ENCODE measurements around the gene ACER3. TPM values are rescaled to one million over a fixed set of nuclear protein-coding genes. Genes with fewer than 3 reads are reported as not detected.
"Not testable (repeated sequence)": the region's sequence is repeated elsewhere in the genome, so short reads cannot be mapped to it uniquely, and the experiment has no call there.

Gene ACER3
- polyA plus RNA-seq, 4 donors: 13.4 to 18.0 (median 17.3) TPM

DNA sequence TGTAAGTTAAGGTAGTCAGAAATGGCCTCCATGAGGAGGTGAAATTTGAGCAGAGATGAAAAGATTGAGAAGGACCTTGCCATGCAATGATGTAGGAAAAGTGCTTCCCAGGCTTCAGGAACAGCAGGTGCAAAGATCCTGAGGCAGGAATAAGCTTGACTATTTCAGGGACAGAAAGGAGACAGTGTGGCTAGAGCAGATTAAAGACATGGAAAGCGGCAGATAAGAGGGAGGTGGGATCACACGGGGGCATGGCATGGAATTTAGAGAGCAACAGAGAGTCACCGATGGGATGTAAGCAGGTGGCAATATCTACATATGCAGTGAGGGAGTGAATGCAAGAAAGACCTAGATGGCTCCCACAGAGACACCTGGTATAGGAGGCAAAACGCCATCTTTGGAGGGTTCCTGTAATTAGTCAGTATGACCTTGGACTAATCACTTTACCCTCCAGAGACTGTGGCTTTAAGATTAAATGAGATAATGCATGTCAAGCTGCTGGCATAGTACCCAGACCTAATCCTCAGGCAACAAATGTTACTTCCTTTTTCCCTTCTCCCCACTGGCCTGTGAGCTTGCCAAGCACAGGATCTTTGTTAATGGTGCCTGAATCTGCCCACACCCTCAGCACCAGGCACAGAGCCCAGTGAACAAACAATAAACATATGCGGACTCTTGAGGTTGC is 24.6 kb upstream of the ACER3 start:
- DNase-seq (ENCODE audit: low read depth in 4 of 4, low spot score in 3 of 4): no peak

DNA sequence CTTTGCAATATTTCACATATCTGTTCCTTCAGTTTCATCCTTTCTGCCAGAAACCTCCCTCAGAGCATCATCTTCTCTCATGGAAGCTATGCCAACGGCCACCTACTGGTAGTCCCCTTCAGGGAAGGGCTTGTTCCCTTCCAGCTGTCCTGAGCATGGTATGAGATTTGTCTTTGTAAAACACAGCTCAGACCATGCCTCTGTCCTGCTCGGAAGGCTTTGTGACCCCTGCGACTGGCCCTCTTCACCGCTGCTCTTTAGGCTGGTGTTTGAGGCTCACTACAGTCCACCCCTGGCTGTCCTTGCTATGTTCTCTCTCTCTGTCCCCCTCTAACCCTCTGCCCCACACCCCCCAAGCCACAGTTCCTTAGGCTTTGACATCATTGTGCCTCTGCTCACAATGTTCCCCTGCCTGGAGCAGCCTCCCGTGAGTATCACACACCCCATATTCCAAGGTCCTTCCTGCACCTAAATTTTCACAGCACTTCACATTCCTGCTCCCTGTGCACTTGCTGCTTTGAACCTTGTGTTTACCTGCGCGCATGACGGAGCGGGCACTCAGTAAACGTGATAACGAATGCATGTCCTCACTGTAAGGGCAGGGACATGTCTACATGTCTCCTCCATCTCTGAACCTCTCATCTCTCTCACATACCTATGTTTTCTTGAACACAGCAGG is 24.0 kb upstream of the ACER3 start:
- DNase-seq (ENCODE audit: low read depth in 4 of 4, low spot score in 3 of 4): no peak

DNA sequence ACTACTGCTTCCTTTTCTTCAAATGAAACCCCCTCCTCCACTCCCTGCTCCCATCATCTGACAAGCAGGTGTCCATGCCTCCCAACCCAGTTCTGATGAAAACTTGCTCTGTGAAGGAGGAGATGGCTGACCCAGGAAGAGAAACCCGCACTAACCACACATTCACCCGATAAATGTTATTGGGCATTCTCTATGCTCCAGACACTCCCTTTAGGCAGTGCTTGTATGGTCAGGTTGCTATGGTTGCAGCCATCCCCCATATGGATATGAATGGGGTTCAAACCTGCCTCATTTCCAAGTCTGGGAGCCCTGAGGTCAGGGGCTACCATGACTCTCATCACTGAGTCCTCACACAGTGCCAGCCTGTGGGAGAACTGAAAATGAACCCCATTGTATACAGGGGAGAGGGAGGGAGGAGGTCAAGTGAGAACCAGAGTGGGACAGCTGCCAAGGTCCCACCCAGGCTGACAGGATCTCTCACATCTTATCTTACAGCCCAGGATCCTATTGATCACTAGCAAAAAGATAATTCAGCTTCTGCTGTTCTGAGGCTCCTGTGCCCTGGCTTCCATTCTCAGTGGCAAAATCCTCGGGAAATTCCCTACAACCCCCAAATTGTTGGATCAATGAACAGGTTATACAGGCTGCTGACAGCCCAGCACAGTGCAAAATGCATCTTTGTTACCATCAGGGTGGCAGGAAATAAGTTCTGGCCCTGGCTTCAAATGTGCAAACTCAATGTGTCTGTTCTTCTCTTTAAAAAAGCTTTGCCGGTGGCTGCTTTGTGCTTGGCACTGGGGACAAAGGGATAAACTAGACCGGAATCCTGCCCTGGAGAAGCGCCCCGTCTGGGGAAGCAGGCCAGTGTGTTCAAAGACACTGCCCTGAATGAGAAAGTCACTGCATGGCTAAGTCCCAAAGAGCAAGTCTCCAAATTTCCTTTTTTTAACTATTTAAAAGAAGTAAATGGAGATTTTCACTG is 22.7 kb upstream of the ACER3 start:
- DNase-seq (ENCODE audit: low read depth in 4 of 4, low spot score in 3 of 4): no peak

DNA sequence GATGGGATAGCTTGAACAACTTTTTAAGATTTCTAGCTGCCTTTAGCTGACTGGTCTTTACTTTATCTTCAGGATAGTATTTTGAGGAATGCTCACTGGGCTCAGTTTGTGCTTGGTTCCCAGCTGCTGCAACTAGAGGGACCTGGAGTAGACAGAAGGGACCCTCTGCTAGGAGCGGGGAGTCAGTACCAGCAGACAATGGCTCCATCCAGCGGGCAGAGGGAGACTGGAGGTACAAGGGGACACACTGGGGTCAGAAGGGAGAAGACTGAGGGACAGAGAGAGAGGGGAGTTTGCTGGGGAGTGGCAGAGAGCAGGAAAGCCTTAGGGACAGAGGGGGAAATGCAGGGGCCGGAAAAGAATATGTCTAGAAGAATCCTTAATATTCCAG is 22.0 kb upstream of the ACER3 start:
- DNase-seq (ENCODE audit: low read depth in 4 of 4, low spot score in 3 of 4): no peak

DNA sequence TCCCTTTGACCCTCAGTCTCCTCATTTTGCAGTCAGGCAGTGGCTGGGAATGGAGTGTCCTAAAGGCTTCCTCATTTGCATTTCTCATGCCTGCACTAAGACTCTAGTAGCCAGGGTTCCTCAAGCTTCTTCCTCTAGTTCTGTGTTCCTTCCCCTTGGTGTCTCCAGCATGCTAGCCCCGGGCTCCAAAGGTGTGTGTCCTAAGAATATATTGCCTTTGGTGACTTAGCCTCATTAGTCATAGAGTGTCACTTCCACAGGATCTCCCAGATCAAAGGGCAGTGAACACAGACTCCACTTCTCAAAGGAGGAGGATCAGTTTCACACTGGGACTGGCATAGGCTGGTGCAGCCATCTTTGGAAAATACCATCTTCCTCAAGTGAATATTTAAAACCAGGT is 21.4 kb upstream of the ACER3 start:
- DNase-seq (ENCODE audit: low read depth in 4 of 4, low spot score in 3 of 4): no peak

DNA sequence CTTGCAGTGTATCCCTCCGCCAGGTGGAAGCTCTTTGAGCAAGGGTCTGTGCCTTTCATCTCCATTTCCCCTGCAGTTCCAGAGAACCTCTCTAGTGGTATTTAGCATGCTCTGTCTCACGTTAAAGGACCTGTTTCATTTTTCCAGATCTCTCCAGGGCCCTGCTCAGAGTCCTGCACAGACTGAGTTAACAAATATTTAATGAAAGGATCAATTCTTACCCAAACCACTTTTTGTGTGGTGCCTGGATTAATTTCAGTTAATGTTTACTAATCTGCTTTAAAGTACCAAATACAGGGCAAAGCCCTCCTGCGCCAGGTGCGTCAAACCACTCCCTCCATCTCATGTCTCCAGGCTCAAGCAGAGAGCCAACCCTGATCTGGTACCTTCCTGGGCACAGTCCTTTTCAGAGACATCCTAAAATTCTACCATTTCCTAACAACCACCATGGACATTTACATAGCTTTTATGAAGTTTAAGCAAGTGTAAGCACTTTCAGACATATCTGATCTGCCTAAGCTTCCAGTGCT is 18.7 kb upstream of the ACER3 start:
- no peak for DNase-seq (ENCODE audit: low read depth in 4 of 4, low spot score in 3 of 4)

DNA sequence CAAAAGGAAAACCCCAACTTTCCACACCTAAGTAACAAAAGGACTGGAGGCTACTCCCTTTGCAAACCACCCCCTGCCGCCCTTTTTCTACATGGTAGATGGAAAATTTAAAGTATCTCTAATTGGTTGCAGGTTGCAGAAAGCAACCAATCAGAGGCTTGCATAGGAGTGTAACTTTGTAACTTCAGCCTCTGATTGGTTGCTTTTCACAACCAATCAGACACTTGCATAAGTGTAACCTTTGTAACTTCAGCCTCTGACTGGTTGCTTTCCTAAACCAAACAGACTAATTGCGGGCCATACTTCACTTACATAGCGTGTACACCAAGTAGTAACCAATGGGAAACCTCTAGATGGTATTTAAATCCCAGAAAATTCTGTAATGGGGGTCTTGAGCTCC is 16.8 kb upstream of the ACER3 start:
- no peak for DNase-seq (ENCODE audit: low read depth in 4 of 4, low spot score in 3 of 4)

DNA sequence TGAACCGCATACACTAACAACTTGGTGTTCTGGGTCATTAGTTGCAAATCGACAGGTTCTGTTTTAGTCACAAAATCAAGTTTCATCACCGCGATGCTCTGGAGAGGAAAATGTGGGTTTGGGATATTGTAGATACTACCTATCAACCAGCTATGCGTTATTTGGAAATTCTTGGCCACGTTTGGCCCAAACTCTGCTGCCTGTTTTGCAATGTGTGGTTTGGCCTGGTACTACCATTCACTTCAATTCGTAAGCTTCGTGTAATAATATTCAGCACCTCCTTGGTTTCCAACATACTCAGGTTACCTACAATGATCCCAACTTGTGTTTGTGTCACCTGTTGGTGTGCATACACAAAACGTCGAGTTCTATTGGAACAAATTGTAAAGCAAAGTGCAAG is 16.2 kb upstream of the ACER3 start:
- no peak for DNase-seq (ENCODE audit: low read depth in 4 of 4, low spot score in 3 of 4)

DNA sequence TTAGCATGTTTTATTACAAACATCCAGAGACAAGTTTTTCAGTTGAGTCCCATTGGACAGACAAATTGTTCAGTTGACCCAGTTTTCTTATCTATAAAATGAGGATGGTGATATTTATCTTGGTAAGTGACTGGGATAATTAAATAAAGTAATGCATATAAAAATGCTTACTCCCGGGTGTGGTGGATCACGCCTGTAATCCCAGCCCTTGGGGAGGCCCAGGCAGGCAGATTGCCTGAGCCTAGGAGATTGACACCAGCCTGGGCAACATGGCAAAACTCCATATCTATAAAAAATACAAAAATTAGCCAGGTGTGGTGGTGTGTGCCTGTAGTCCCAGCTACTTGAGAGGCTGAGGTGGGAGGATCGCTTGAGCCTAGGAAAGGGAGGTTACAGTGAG is 15.6 kb upstream of the ACER3 start:
- no peak for DNase-seq (ENCODE audit: low read depth in 4 of 4, low spot score in 3 of 4)

DNA sequence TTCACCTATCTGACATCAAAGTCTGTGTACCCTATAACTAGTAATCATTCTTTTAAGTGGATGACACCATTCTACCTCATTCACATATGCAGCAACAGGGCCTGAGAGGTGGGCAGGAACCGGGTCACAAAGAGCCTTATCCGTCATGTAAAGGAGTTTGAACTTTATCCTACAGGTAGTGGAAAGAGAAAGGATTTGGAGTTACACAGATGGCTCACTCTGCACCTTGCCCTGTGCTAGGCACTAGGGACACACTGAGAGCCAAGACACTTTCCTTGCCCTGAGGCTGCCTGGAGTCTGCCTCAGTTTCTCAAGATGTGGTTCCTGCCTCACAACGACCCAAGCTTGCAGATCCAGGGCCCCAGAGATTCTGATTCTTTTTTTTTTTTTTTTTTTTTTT is 14.3 kb upstream of the ACER3 start:
- no peak for DNase-seq (ENCODE audit: low read depth in 4 of 4, low spot score in 3 of 4)

DNA sequence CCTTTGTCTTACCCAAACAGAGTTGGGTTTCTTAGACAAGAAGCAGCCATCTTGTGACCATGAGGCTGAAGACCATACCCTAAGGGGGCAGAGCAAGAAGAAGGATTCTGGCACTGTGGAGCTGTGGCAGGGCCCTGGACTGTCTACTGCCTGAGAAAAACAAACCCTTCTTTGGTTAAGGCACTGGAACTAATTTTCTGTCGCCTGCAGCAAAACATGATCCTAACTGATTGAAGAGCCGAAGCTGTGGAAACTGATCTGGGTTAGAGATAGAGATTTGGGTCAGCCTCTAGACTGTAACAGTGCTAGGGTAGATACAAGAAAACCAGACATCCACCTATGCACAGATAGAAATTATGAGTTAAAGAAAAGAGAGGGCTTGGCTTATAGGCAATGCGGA is 11.3 kb upstream of the ACER3 start:
- no peak for DNase-seq (ENCODE audit: low read depth in 4 of 4, low spot score in 3 of 4)

DNA sequence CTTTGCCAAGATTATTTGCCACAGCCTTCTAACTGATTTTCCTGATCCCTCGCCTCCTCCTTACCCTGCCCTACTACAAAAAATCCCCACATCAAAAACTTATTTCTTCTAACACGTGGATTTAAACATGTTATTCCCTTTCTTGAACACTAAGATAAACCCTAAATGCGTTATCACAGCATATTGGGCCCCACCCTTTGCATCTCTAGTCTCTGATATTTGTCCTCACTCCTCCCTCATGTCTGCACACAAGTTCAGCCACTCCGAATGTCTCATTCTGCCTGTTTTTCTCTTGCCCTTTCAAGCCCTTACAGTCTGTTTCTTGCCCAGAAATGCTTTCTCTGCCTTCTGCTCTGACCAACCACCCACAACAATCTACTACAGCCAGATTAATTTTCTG is 10.6 kb upstream of the ACER3 start:
- DNase-seq (ENCODE audit: low read depth in 4 of 4, low spot score in 3 of 4): no peak

DNA sequence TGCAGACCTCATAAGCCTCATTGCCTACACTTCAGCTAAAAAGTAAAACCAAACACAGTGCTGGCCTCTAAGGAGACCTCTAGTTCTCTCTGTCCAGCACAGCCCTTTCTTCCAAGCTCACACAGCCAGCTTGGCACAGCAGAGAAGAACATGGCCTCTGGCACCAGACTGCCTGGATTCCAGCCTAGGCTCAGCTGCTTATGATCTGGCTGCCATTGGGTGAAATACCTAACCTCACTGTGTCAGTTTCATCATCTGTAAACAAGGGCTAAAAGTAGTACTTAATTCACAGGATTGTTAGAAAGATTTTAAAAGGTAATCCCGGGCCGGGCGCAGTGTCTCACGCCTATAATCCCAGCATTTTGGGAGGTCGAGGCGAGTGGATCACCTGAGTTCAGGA is 9.9 kb upstream of the ACER3 start:
- DNase-seq (ENCODE audit: low read depth in 4 of 4, low spot score in 3 of 4): no peak

DNA sequence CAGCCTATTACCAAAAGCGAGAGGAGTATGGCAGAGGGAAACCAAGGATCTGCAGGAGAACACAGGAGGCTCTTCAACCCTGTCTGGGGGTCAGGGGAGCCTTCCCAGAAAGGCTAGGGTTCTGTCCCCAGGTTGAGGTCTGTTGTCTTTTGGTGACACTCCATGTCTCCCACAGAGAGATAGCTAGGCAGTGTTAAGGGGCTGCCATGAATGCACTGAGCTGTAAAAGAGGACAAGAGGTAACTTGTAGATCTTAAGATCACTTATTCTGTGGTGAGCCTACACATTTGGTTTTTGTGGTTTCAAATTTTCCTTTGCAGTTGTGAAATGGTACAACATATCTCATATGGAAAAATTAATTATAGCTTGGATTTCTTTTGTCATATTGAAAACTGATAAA is 6.0 kb upstream of the ACER3 start:
- DNase-seq (ENCODE audit: low read depth in 4 of 4, low spot score in 3 of 4): no peak

DNA sequence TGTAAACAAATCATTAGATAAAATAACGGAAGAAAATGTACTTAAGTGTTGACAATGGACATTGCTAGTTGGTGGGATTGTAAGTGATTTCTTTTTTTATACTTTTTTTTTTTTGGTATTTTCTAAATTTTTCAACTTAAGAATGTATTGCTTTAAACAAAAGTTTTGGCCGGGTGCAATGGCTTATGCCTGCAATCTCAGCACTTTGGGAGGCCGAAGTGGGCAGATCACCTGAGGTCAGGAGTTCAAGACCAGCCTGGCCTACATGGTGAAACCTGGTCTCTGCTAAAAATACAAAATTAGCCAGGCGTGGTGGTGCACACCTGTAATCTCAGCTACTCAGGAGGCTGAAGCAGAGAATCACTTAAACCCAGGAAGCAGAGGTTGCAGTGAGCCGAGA is 5.0 kb upstream of the ACER3 start:
- not testable (repeated sequence) for DNase-seq (ENCODE audit: low read depth in 4 of 4, low spot score in 3 of 4)

DNA sequence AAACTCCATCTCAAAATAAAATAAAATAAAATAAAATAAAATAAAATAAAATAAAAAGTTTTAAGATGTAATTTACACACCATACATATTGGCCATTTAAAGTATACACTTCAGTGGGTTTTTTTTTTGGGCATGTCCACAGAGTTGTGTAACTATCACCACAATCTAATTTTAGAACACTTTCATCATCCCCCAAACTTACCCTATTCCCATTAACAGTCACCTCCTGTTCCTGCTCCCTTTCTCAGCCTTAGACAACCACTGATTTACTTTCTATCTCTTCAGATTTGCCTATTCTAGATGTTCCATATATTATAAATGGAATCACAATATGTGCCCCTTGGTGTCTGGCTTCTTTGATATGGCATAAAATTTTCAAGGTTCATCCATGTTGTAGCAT is 4.6 kb upstream of the ACER3 start:
- DNase-seq (ENCODE audit: low read depth in 4 of 4, low spot score in 3 of 4): no peak

DNA sequence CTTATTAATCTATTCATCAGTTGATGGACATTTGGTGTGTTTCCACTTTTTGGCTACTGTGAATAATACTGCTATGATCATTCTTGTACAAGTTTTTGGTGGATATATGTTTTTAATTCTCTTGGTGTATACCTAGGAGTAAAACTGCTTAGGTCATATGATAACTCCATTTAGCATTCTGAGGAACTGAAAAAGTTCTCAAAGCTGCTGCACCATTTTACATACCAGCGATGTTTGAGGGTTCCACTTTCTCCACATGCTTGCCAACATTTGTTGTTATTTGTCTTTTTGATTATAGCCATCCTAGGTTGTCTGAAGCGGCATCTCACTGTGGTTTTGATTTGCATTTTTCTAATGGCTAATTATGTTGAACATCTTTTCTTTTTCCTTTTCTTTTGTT is 4.1 kb upstream of the ACER3 start:
- no peak for DNase-seq (ENCODE audit: low read depth in 4 of 4, low spot score in 3 of 4)

DNA sequence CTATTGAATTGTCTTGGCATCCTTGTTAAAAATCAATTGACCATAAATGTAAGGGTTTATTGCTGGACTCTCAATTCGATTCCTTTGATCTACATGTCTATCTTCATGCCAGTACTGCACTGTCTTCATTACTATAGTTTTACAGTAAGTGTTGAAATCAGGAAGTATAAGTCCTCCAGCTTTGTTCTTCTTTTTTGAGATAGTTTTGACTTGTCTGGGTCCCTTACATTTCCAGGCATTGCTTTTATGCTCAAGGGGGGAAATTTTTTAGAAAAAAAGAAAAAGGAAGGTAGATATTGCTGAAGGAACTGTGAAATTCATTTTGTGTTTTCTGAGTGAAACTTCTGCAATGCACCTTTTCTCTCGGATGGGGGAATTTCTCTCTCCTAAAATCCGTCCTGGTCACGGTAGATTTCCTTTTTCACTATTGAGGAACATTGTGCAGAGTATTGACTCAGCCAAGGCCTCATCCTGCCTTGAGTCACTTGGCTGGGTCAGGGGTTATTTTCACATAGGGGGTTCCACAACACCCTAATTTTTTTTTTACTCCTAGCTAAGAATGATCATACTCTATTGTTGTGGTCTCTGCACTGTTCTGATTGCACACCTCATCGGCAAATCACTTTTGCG is 2.8 kb upstream of the ACER3 start:
- DNase-seq (ENCODE audit: low read depth in 4 of 4, low spot score in 3 of 4): no peak

DNA sequence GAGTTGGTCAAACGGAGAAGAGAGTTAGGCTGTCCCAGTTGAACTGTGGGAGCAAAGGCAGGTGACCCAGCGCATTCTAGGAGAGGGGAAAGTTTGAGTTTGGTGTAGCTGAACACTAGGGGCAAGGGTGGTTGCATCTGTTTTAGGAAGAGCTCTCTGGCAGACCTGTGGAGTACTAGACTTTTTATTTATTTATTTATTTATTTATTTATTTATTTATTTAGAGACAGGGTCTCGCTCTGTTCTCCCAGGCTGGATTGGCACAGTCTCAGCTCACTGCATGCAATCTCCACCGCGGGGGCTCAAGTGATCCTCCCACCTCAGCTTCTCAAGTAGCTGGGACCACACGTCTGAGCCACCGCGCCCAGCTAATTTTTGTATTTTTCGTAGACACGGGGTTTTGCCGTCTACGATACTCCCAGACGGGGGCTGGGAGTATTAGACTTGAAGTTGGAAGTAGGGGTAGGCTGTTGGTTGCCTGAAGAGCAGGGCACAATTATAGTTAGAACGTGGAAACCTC is 950 bp upstream of the ACER3 start:
- DNase-seq (ENCODE audit: low read depth in 4 of 4, low spot score in 3 of 4): no peak

DNA sequence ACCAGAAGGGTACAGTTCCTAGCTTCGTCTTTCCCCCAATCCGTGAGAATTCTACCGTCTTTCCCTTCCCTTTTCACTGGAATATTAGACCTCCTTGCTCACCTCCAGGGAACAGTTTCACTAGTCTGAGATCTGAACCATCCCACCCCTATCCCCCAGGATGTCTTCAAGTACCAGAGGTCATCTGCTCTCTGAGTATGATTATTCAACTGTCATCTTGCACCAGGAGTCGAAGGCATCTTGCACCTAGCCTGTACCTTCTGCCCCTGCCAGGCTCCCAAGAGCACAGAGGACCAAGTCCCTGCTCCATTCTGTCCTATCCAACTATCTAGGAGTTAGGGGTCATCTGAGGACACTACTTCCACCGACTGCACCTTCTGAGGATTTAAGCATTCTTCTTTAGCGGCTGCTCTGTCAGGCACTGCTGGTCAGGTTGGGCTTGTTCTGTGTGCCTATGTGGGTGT is 804 bp downstream of the ACER3 start:
- DNase-seq (ENCODE audit: low read depth in 4 of 4, low spot score in 3 of 4): no peak

All from right renal pelvis (tissue), 4 donors.